Raji (cell line): ENCODE data around the gene NTF3.

ENCODE experiments used
- POLR2A ChIP-seq: IDR thresholded peaks from 2 replicates; pipeline ENCODE4 v1.6.1; 2011; ENCODE audit warnings: low read depth, low read length, control low read depth; ENCODE audit not compliant: insufficient read depth

NTF3 gene

DNA sequence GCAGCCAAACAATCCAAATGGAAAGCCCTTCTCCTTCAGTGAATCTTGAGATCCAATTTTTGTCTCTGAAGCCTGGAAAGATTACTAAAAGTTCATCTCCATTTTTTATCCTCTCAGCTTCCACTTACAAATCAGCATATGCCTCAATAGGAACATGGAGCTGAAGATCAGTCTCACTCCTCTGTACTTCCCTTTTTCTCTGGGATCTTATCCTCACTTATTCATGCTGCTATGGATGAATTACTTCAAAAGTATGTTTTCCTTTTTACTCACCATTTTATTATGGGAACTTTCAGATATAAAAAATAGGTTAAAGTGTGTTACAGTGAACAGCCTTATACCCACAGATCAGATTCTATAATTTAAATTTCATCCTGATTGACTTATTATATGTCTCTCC, 14.4 kb upstream of the NTF3 start:
- no peak for TF ChIP-seq POLR2A

DNA sequence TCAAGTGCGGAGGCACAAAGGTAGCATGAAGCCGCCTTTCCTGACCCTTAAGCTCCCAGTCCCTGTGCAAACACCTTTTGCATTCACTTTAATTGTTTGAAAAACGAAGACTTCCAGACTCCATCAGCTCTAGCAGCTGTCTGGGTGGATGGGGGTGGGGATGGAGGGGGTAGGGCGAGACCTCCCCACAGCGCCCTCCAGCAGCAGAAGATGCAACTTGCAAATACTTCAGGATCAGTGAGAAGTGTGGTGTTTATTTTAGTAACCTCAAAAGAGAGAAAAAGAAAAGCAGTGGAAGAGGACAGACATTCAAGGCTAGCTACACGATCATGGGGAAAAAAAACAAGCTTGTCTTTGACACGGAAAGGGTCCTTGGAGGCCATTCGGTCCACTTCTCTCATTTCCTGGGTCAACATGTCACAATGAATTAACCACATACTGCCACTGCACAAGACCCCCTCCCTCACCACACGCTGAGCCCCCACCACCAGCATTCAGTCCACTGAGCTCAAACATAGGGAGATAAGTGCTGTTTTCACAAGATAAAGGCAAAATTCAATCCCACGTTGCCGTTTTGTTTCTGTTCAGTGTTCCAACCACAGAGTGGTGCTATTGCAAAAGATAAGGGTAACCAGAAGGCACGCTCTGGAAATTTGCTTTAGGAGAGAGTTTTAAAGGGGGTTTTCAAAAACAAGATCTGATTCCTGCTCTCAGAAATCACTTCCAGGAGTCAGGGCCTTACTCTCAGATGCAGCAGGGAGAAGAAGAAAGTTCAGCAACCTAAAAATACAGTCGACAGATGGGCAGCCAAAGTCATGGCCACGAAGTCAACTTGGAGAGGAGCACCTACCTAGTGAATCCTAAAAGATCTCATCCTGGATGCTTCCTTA, 3.3 kb upstream of the NTF3 start:
- no peak for TF ChIP-seq POLR2A

DNA sequence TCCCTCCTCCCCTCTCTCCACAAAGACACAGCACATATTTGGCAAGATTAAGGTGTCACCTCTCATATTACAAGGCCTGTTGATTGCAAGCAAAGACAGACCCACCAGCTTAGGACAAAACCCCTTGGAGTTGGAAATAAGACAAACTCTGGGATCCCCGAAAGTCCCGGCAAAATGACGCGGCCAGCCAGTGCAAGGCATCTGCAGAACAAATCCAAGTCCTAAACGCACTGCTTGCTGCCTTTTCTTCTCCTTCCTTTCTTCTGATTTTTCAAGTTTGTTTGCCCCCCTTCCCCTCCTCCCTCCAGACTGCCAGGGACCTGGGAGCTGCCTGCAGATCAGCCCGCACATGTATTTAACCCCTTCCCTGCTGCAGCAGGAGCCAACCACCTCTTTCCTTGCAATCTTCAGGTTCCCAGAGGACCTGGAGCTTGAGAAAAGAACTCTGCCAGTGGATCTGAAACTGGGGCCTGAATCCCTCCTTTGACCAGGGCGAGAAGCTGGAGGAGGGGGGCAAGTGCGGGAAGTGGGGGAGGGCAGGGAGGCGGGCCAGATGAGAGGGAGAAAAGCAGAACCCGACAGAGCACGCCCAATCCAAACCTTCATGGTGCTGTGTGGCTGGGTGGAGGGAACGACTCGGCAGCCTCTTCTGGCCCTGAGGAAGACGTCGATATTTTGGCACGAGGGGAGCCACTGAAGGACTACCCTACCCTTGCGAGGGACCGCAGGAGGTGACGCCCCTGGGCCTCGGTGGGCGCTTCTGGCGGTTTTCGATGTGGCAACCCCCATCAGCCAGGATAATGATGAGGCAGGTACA, 2.0 kb upstream of the NTF3 start:
- TF ChIP-seq POLR2A = no peak

DNA sequence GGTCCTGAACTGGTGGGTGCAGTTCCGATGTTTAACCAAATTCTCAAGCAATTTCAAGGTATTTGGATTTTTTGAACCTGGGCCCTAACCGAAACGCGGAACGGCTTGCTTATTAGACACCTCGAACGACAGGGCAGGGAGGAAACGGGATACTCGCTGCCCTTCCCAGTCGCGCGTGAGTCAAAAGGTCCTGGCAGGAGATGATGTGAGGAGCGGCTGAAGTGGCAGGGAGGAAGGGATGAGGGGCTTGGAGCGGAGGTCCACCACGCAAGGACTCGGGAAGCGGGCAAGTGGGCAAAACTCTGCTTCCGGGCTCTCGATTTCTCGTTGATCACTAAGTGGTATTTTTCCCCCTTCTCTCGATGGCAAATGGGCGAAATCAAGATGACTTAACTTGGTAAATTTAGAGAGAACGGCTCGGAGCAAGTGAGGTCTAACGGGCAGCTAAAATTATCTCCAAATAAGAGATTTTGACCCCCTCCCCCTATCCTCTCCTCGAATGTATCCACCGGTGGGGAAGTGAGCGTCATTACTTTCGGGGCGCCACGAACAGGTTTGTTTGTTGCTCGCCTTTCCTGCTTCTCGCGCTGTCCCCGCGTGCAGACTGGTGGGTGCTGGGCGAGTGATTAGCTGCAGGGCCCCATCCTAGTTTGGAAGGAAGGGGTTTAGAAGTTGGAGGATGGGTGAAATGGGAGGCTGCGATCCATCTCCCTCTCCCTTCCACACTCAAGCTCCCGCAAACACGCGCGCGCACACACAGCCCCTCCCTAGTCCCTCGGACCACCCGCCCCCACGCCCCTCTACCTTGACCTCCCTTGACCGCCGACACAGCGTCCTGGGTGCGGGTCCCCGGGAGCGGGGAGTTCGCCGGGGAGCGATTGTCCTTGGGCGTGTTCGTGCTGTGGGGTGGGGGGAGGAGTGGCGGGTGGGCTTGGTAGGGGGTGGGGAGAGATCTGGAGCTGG, 986 bp upstream of the NTF3 start:
- TF ChIP-seq POLR2A = no peak

DNA sequence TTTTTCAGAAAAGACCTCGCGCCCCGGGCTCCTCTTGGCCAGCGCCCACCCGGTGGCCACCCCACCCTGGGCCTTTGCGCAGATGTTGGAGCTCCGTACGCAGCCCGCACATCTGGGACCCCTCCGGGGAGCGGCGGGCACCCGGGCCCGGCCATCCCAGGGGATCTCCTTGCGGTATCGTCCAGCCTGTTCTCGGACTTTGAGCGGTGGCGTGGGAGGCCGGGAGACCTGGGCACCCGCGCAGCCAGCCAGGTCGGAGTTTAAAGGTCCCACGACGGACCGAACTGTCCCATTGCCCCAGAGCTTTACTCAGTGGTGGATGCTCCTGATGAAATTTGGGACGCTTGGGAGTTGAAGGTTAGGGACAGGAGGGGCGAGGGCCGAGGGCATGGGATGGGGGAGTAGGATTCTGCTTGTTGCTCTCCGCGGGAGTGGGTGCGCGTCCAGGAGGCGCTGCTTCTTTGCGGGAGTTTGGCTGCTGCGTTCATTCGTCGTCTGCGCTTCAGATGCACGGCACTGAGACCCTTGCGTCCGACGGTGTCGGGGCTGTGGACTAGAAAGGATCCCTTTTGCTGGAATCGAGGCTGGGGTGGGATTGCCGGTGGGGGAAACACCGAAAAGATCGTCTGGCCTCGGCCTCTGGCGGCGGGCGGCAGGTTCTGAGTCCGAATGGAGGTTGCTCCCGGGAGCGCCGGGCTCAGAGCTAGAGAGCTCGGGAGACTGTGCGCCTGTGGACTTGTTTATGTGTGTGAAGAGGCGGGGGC, 1.4 kb downstream of the NTF3 start:
- no peak for TF ChIP-seq POLR2A

DNA sequence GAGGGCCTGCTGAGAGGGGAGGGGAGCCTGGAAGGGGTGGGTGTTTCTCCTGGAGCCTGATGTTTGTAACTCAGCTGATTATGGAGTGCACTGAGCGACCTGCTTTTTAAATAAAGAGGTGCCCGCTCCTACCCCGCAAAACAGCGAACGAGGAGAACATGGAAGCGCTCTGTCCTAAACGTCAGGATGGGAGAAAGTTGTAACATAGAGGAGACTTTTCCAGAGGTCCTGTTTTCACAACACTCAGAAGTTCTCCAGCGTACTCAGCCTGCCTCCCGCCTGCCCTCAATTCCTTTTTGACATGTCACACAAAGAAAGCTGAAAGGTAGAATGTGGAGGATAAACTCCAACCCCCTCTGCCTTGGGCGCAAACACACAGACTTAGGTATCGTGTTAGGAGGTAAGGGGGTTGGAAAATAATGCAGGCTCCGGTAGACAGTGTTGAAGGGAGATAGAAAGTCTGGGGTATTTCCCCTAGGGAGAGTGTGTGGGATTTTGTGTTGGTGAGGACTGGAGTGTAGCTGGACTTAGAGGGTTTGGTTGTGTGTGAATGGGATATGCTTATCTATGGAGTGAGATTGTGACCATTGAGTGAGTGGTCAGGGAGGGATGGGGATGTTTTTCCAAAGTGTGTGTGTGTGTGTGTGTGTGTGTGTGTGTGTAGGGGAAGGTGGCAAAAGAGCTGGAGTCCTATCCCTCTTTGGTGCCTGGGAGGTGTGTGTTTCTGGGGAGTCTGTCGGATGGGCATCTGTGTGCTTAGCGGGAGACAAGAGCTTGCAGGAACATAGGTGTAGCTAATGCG, 2.1 kb downstream of the NTF3 start:
- TF ChIP-seq POLR2A = no peak

DNA sequence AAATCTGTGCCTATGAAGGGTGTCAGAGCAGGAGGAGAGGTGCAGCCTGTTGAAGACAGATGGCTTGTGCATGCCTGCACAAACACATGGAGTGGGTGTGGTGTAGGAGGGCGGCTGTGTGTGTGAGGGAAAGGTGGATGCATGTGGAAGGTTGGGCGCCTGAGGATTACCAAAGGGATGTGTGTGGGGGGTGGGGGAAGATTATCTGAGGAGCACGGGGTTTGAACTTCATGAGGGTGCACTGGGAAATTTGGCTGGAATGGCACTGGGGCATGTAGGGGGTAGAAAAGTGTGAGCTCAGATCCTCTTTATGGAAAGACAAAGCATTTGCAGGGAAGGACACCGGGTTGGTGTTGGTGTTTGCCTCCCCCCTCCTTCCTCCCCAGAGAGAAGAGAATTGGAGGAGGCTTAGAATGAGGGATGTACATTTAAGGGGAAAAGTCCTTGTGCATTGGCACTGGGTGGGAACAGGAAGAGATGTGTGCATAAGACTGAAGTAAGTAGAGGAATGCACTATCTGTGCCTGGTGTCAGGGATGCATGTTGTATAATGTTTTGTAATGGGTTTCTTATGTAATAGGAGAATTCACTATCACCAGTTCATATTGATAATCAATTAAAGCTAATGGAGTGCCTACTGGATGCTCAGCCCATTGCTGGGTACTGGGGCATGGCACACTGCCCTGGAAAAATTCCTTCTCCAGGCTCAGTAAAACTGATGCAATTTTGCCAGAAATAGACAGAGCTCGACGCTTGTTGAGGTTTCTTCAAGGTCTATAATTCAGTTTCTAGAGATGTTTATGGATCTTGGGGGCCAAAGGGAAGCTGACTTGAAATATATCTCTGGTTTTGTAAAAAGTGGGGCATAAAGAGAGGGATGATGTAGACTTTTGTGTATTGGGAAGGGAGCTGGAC, 3.0 kb downstream of the NTF3 start:
- no peak for TF ChIP-seq POLR2A

DNA sequence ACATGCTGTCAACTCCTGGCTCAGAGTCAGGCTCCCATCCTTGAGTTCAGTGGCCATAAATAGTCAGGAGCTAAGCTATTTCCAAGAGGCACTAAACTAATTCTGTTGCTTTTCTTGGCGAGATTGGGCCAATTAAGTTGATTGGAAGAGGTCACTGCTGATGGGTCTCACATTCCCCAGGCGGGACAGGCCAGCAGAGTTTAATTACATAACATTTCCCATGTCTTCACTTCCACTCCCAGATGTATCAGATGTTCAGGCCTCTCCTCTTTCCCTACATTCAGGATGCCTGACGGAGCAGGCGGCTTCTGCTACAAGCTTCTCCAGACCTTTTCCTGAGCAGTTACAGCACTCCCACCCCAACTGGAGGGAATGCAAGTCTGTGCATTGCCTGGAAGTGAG, 5.3 kb downstream of the NTF3 start:
- TF ChIP-seq POLR2A = no peak

DNA sequence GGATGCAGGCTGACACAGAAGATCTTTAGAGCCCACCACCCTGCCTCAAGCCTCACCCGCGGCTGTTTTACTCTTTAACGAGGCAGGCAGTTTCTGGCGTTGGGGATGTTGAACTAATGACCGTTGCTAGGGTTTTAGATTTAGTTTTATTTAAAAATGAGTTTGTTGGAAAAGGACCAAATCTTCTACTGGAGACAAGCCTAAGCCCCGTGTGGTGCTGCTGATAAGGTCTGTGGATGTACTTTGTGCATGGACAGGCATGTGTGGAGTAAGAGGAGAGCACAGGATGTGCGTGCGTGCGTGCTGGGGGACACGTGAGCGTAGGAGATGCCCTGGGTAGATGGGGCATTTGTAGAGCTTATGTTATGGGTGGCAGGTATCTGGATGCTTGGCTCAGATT, 5.7 kb downstream of the NTF3 start:
- no peak for TF ChIP-seq POLR2A

DNA sequence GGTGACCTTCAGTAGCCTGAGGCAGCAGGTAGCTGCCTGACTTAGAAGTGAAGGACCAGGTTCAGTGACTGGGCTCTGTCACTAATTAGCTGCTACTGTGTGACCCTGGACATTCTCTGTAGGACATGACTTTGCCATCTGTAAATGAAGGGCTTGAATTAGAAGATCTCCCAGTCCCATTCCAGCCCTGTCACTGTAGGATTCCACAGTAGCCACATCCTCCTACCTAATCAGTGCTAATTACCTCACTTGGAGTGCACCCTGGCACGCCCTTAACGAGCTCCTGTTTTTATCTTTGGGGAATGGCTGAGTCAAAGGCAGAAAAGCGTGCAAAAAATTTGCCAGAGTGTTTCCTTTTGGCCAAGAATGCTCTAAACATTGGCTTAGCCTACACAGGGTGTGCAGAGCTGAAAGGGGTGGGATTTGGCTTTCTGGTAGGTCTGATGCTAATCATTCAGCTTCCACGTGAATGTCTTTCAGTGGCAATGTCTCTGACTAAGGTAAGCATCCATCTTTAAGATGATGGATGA, 6.8 kb downstream of the NTF3 start:
- no peak for TF ChIP-seq POLR2A

DNA sequence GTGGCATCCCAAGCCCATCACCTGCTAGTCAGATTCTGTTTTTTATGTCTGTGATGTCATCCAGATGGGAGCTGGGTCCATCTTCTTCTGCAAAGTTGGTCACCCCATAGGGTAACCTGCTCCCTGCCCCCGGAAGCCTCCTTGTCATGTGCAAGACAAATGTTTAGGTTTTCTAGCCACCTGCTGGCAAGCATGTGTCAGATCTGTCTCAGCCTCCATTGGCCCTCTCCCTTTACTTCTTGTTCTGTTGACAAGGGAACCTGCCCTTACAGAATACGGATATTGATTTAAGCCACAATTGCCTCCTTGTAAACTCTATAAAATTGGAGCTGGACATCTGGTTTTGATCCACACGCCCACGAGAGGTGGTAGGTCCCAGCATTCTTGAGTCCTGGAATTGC, 7.5 kb downstream of the NTF3 start:
- no peak for TF ChIP-seq POLR2A

DNA sequence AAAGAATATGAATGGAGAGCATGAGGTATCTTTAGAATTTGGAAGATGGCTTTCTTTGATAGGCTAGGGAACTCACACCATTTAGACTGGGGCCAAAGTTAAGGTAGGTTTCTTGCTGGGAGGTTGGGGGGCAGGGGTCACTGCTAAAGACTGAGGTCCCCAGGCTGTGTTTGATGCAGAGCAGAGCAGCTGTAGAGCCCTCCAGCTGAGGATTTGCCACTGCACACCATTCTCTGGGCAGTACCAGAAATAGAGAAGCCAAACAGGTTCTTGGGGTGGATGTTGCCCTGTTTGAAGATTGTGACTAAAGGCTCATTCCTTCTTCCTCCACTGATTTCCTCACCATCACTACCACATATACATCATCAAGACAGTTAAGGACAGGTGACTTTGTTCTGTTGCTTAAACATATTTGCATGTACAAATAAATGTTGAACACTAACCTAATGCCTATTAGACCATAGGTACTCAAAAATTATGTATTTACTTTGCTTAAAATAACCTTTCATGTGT, 7.9 kb downstream of the NTF3 start:
- no peak for TF ChIP-seq POLR2A

DNA sequence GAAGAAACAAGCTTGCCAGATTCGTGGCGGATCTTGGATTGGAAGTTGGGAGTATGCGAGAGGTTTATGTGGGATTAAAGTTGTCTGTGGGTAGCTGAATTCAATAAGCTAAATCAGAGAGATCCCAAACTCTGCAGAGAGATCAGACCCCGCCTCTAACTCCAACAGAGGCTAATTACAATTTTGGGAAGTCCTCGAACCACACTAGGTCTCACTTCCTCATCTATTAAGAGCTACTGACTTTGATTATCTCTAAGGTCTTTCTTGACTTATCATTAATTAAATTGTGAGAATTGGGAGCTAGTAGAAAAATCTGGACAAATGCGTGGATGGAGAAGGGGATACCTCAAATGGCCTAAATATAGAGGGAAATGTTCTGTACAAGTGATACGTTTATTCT, 9.1 kb downstream of the NTF3 start:
- no peak for TF ChIP-seq POLR2A
